ENCODE data around the gene SLC17A7. TPM values are rescaled to one million over a fixed set of nuclear protein-coding genes. Genes with fewer than 3 reads are reported as not detected.

SLC17A7 gene
- polyA plus RNA-seq, 1 experiment, result 0.10 TPM

- Histone ChIP-seq H3K27me3 (ENCODE audit: control insufficient read depth, insufficient read depth, low read length) (peaks cover 6% of the 10 kb centered on the region), H3K4me3 (ENCODE audit: low read depth, low read length) (no peak overlapping the region), H3K36me3 (ENCODE audit: control insufficient read depth, insufficient read depth, low read length) (no peaks in the 10 kb centered on the region)
- DNase-seq (ENCODE audit: low read depth), result no peak
- CTCF ChIA-PET, result interaction anchor here (0.6 to 3.7 kb wide), 15 partner anchors 8 to 128 kb away, joined by 3 to 18 read pairs (median 4); partner anchors contain the start of gene SLC17A7
- no peak for TF ChIP-seq CTCF (IDR thresholded peaks at IDR 0.05; ENCODE audit: insufficient read depth, low read depth, low read length)
- POLR2A ChIA-PET, result no interaction called here
Observed at GRCh38 chr19:49390131-49390928, 51.0 kb downstream of the SLC17A7 start.

- POLR2A ChIA-PET, result no interaction called here
- no peaks in the 10 kb centered on the region for H3K36me3 ChIP-seq (ENCODE audit: control insufficient read depth, insufficient read depth, low read length)
- TF ChIP-seq CTCF (IDR thresholded peaks at IDR 0.05; ENCODE audit: insufficient read depth, low read depth, low read length), result no peak
- no peak for DNase-seq (ENCODE audit: low read depth)
- H3K27me3 ChIP-seq (ENCODE audit: control insufficient read depth, insufficient read depth, low read length), result peaks cover 4% of the 10 kb centered on the region
- CTCF ChIA-PET, result interaction anchor here (0.6 to 3.7 kb wide), 7 partner anchors 9 to 127 kb away, joined by 3 to 18 read pairs (median 4); no protein-coding TSS in a partner anchor
- H3K4me3 ChIP-seq (ENCODE audit: low read depth, low read length), result no peak overlapping the region
Observed at GRCh38 chr19:49389406-49389805, 51.9 kb downstream of the SLC17A7 start.

- ChIA-PET POLR2A (no interaction called here), CTCF (no interaction called here)
- peaks cover 2% of the 10 kb centered on the region; the same call in 1 of the 2 replicates for H3K27me3 ChIP-seq (ENCODE audit: control insufficient read depth, insufficient read depth, low read length)
- no peaks in the 10 kb centered on the region for H3K36me3 ChIP-seq (ENCODE audit: control insufficient read depth, insufficient read depth, low read length)
- DNase-seq (ENCODE audit: low read depth), result no peak
- H3K4me3 ChIP-seq (ENCODE audit: low read depth, low read length), result no peak within 1 kb of the TSS
- TF ChIP-seq CTCF (IDR thresholded peaks at IDR 0.05; ENCODE audit: insufficient read depth, low read depth, low read length), result no peak
Observed at GRCh38 chr19:49387936-49388372, 53.4 kb downstream of the SLC17A7 start, which contains the start of gene KASH5. KASH5 (plus strand) TSS chr19:49388249; CDS start chr19:49390884, 2,635 bp downstream.

- DNase-seq (ENCODE audit: low read depth), result no peak
- no peaks in the 10 kb centered on the region for H3K36me3 ChIP-seq (ENCODE audit: control insufficient read depth, insufficient read depth, low read length)
- no peak for TF ChIP-seq CTCF (IDR thresholded peaks at IDR 0.05; ENCODE audit: insufficient read depth, low read depth, low read length)
- H3K4me3 ChIP-seq (ENCODE audit: low read depth, low read length), result no peak overlapping the region
- H3K27me3 ChIP-seq (ENCODE audit: control insufficient read depth, insufficient read depth, low read length), result no peaks in the 10 kb centered on the region
- ChIA-PET CTCF (interaction anchor here (1.8 kb wide), 1 partner anchor 9 kb away, joined by 8 read pairs; no protein-coding TSS in a partner anchor), POLR2A (interaction anchor here (0.7 kb wide), 1 partner anchor 75 kb away, joined by 6 read pairs; no protein-coding TSS in a partner anchor)
Observed at GRCh38 chr19:49383599-49383998, 57.7 kb downstream of the SLC17A7 start.

- ChIA-PET CTCF (interaction anchor here (0.9 to 1.8 kb wide), 3 partner anchors 9 to 59 kb away, joined by 3 to 8 read pairs (median 3); no protein-coding TSS in a partner anchor), POLR2A (no interaction called here)
- H3K4me3 ChIP-seq (ENCODE audit: low read depth, low read length), result no peak overlapping the region
- H3K36me3 ChIP-seq (ENCODE audit: control insufficient read depth, insufficient read depth, low read length), result no peaks in the 10 kb centered on the region
- no peak for TF ChIP-seq CTCF (IDR thresholded peaks at IDR 0.05; ENCODE audit: insufficient read depth, low read depth, low read length)
- DNase-seq (ENCODE audit: low read depth), result no peak
- no peaks in the 10 kb centered on the region for H3K27me3 ChIP-seq (ENCODE audit: control insufficient read depth, insufficient read depth, low read length)
Observed at GRCh38 chr19:49382639-49383038, 58.7 kb downstream of the SLC17A7 start.

Measured in BJ (cell line).